Measurements from ENCODE around the gene CTRL. TPM values are rescaled to one million over a fixed set of nuclear protein-coding genes. Genes with fewer than 3 reads are reported as not detected.

CTRL gene
- total and polyA plus RNA-seq, 8 donors = 0.50 to 7.1 (median 5.3) TPM; not detected in 1

GRCh38 chr16:67882374-67883145, 49.1 kb downstream of the CTRL start:
- peaks cover 0 to 95% of the 10 kb centered on the region in 2 donors for H3K36me3 ChIP-seq
- ATAC-seq (no peak), DNase-seq (no peak)
- H3K9me3 ChIP-seq = no peaks in the 10 kb centered on the region
- no peaks in the 10 kb centered on the region for H3K27me3 ChIP-seq
- intact Hi-C loops (cut with DNase I) = loop anchor here in 1 of 2 donors (5.0 kb wide), 1 partner anchor 45 kb away; no protein-coding TSS in a partner anchor
- no peak overlapping the region for H3K27ac ChIP-seq
- H3K4me3 ChIP-seq = no peak overlapping the region
- H3K4me1 ChIP-seq = peaks cover 0 to 12% of the 10 kb centered on the region in 2 donors
- no peak for TF ChIP-seq CTCF (IDR thresholded peaks at IDR 0.05)

GRCh38 chr16:67881621-67882161, 50.0 kb downstream of the CTRL start:
- Histone ChIP-seq H3K4me3 (no peak overlapping the region), H3K27me3 (no peaks in the 10 kb centered on the region), H3K27ac (no peak overlapping the region), H3K36me3 (peaks cover 0 to 100% of the 10 kb centered on the region in 2 donors), H3K4me1 (peaks cover 0 to 12% of the 10 kb centered on the region in 2 donors), H3K9me3 (no peaks in the 10 kb centered on the region)
- DNase-seq (no peak), ATAC-seq (no peak)
- intact Hi-C loops (cut with DNase I) = loop anchor here in 1 of 2 donors (5.0 kb wide), 1 partner anchor 46 kb away; no protein-coding TSS in a partner anchor
- no peak for TF ChIP-seq CTCF (IDR thresholded peaks at IDR 0.05)

GRCh38 chr16:67880584-67880983, 51.1 kb downstream of the CTRL start:
- H3K9me3 ChIP-seq = no peaks in the 10 kb centered on the region
- H3K4me1 ChIP-seq = peaks cover 0 to 18% of the 10 kb centered on the region in 2 donors
- no peak overlapping the region for H3K4me3 ChIP-seq
- ATAC-seq (no peak), DNase-seq (no peak)
- intact Hi-C loops (cut with DNase I) = loop anchor here in 1 of 2 donors (5.0 kb wide), 1 partner anchor 47 kb away; no protein-coding TSS in a partner anchor
- H3K27ac ChIP-seq = no peak overlapping the region
- H3K27me3 ChIP-seq = no peaks in the 10 kb centered on the region
- TF ChIP-seq CTCF (IDR thresholded peaks at IDR 0.05) = no peak
- H3K36me3 ChIP-seq = peaks cover 0 to 97% of the 10 kb centered on the region in 2 donors

- no peaks in the 10 kb centered on the region for H3K9me3 ChIP-seq
- H3K4me3 ChIP-seq = no peak overlapping the region
- H3K27ac ChIP-seq = no peak overlapping the region
- no peaks in the 10 kb centered on the region for H3K27me3 ChIP-seq
- ATAC-seq (no peak), DNase-seq (no peak)
- intact Hi-C loops (cut with DNase I) = loop anchor here in 1 of 2 donors (5.0 kb wide), 1 partner anchor 47 kb away; no protein-coding TSS in a partner anchor
- H3K4me1 ChIP-seq = peaks cover 0 to 18% of the 10 kb centered on the region in 2 donors
- peaks cover 0 to 91% of the 10 kb centered on the region in 2 donors for H3K36me3 ChIP-seq
- TF ChIP-seq CTCF (IDR thresholded peaks at IDR 0.05) = no peak
Measured at GRCh38 chr16:67879936-67880335, 51.7 kb downstream of the CTRL start.

Other genes starting within 250 kb of the CTRL start
- gene GFOD2, start 212.5 kb downstream of the CTRL start, total RNA-seq = 10 to 100 TPM; 13.7 to 18.6 TPM
- 10 to 100 TPM; 30.7 to 39.5 (median 33.1) TPM for gene GFOD2, start 212.5 kb downstream of the CTRL start, polyA plus RNA-seq (ENCODE audit: insufficient read length in 6 of 6)
- gene RANBP10, start 125.3 kb downstream of the CTRL start, total RNA-seq = 10 to 100 TPM; 16.8 to 18.0 TPM
- gene RANBP10, start 125.3 kb downstream of the CTRL start, polyA plus RNA-seq (ENCODE audit: insufficient read length in 6 of 6) = 10 to 100 TPM; 32.5 to 45.8 (median 39.5) TPM
- 1 to 10 TPM in 1 of 2 donors, under 1 TPM in 1; 0.52 to 4.4 TPM for gene TSNAXIP1, start 125.0 kb downstream of the CTRL start, total RNA-seq
- gene TSNAXIP1, start 125.0 kb downstream of the CTRL start, polyA plus RNA-seq (ENCODE audit: insufficient read length in 6 of 6) = 1 to 10 TPM; 5.2 to 7.1 (median 6.8) TPM
- gene THAP11, start 89.5 kb downstream of the CTRL start, total RNA-seq = 10 to 100 TPM; 21.7 to 26.2 TPM
- 10 to 100 TPM; 24.7 to 30.5 (median 28.2) TPM for gene THAP11, start 89.5 kb downstream of the CTRL start, polyA plus RNA-seq (ENCODE audit: insufficient read length in 6 of 6)
- gene NUTF2, start 84.9 kb downstream of the CTRL start, total RNA-seq = 10 to 100 TPM; 91.5 to 92.2 TPM
- gene NUTF2, start 84.9 kb downstream of the CTRL start, polyA plus RNA-seq (ENCODE audit: insufficient read length in 6 of 6) = 100 to 1,000 TPM; 108 to 123 (median 117) TPM
- gene CENPT, start 84.2 kb downstream of the CTRL start, total RNA-seq = 10 to 100 TPM; 30.8 to 37.9 TPM
- 10 to 100 TPM; 47.7 to 62.6 (median 53.4) TPM for gene CENPT, start 84.2 kb downstream of the CTRL start, polyA plus RNA-seq (ENCODE audit: insufficient read length in 6 of 6)
- gene EDC4, start 58.8 kb downstream of the CTRL start, total RNA-seq = 10 to 100 TPM; 47.9 to 48.8 TPM
- 10 to 100 TPM; 73.3 to 94.4 (median 77.5) TPM for gene EDC4, start 58.8 kb downstream of the CTRL start, polyA plus RNA-seq (ENCODE audit: insufficient read length in 6 of 6)
- 1 to 10 TPM in 1 of 2 donors, not detected in 1; 1.7 TPM for gene NRN1L, start 47.0 kb downstream of the CTRL start, total RNA-seq
- gene NRN1L, start 47.0 kb downstream of the CTRL start, polyA plus RNA-seq (ENCODE audit: insufficient read length in 6 of 6) = 1 to 10 TPM; 1.1 to 2.6 (median 1.9) TPM
- gene PSKH1, start 38.6 kb downstream of the CTRL start, total RNA-seq = 10 to 100 TPM; 25.4 to 29.6 TPM
- gene PSKH1, start 38.6 kb downstream of the CTRL start, polyA plus RNA-seq (ENCODE audit: insufficient read length in 6 of 6) = 10 to 100 TPM; 20.8 to 32.1 (median 29.8) TPM
- 10 to 100 TPM; 59.7 to 76.8 TPM for gene PSMB10, start 5.0 kb upstream of the CTRL start, total RNA-seq
- 10 to 100 TPM; 20.7 to 34.2 (median 28.5) TPM for gene PSMB10, start 5.0 kb upstream of the CTRL start, polyA plus RNA-seq (ENCODE audit: insufficient read length in 6 of 6)
- 10 to 100 TPM; 27.5 to 37.2 TPM for gene LCAT, start 12.3 kb upstream of the CTRL start, total RNA-seq
- gene LCAT, start 12.3 kb upstream of the CTRL start, polyA plus RNA-seq (ENCODE audit: insufficient read length in 6 of 6) = 10 to 100 TPM; 23.9 to 37.6 (median 31.5) TPM
- 100 to 1,000 TPM in 1 of 2 donors, 10 to 100 TPM in 1; 99.2 to 121 TPM for gene SLC12A4, start 36.8 kb upstream of the CTRL start, total RNA-seq
- gene SLC12A4, start 36.8 kb upstream of the CTRL start, polyA plus RNA-seq (ENCODE audit: insufficient read length in 6 of 6) = 10 to 100 TPM; 42.6 to 55.7 (median 51.0) TPM
- under 1 TPM in 1 of 2 donors, not detected in 1; 0.60 TPM for gene DPEP3, start 48.6 kb upstream of the CTRL start, total RNA-seq
- gene DPEP3, start 48.6 kb upstream of the CTRL start, polyA plus RNA-seq (ENCODE audit: insufficient read length in 6 of 6) = under 1 TPM in 2 of 6 donors, not detected in 4; 0.08 to 0.09 TPM
- gene DPEP2, start 67.6 kb upstream of the CTRL start, total RNA-seq = 10 to 100 TPM in 1 of 2 donors, 1 to 10 TPM in 1; 7.3 to 12.6 TPM
- 1 to 10 TPM; 2.3 to 3.7 (median 3.2) TPM for gene DPEP2, start 67.6 kb upstream of the CTRL start, polyA plus RNA-seq (ENCODE audit: insufficient read length in 6 of 6)
- gene DPEP2NB, start 84.0 kb upstream of the CTRL start, total RNA-seq = not detected
- not detected for gene DPEP2NB, start 84.0 kb upstream of the CTRL start, polyA plus RNA-seq (ENCODE audit: insufficient read length in 6 of 6)
- gene DDX28, start 91.4 kb upstream of the CTRL start, total RNA-seq = 10 to 100 TPM in 1 of 2 donors, 1 to 10 TPM in 1; 6.7 to 10.5 TPM
- gene DDX28, start 91.4 kb upstream of the CTRL start, polyA plus RNA-seq (ENCODE audit: insufficient read length in 6 of 6) = 1 to 10 TPM; 5.1 to 7.4 (median 6.8) TPM
- gene DUS2, start 91.4 kb upstream of the CTRL start, total RNA-seq = 10 to 100 TPM; 16.2 to 22.4 TPM
- 10 to 100 TPM; 13.9 to 19.2 (median 16.4) TPM for gene DUS2, start 91.4 kb upstream of the CTRL start, polyA plus RNA-seq (ENCODE audit: insufficient read length in 6 of 6)
- gene NFATC3, start 153.5 kb upstream of the CTRL start, total RNA-seq = 10 to 100 TPM; 58.5 to 65.8 TPM
- 10 to 100 TPM; 34.6 to 42.9 (median 38.4) TPM for gene NFATC3, start 153.5 kb upstream of the CTRL start, polyA plus RNA-seq (ENCODE audit: insufficient read length in 6 of 6)